ENCODE results near the gene ATP2B2.

Gene ATP2B2

GRCh38 chr3:10443272-10444109 lies 61.9 kb downstream of the ATP2B2 start:
- in situ Hi-C loops (cut with MboI; ENCODE audit: low pct_unique_long_range_greater_than_20kb, low sequenced_read_pairs, unreplicated experiment), result no loop called here
- no peak for DNase-seq (ENCODE audit: low spot score)
- no peak for TF ChIP-seq CTCF (IDR thresholded peaks at IDR 0.05; ENCODE audit: extremely low read depth, insufficient read depth, missing control alignments)

- TF ChIP-seq CTCF (IDR thresholded peaks at IDR 0.05; ENCODE audit: extremely low read depth, insufficient read depth, missing control alignments), result no peak
- DNase-seq (ENCODE audit: low spot score), result no peak
- in situ Hi-C loops (cut with MboI; ENCODE audit: low pct_unique_long_range_greater_than_20kb, low sequenced_read_pairs, unreplicated experiment), result no loop called here
Observed at GRCh38 chr3:10442151-10442795, 63.1 kb downstream of the ATP2B2 start.

- no peak for TF ChIP-seq CTCF (IDR thresholded peaks at IDR 0.05; ENCODE audit: extremely low read depth, insufficient read depth, missing control alignments)
- DNase-seq (ENCODE audit: low spot score), result no peak
- in situ Hi-C loops (cut with MboI; ENCODE audit: low pct_unique_long_range_greater_than_20kb, low sequenced_read_pairs, unreplicated experiment), result no loop called here
Observed at GRCh38 chr3:10440684-10441083, 64.7 kb downstream of the ATP2B2 start.

- DNase-seq (ENCODE audit: low spot score), result no peak
- in situ Hi-C loops (cut with MboI; ENCODE audit: low pct_unique_long_range_greater_than_20kb, low sequenced_read_pairs, unreplicated experiment), result no loop called here
- no peak for TF ChIP-seq CTCF (IDR thresholded peaks at IDR 0.05; ENCODE audit: extremely low read depth, insufficient read depth, missing control alignments)
Observed at GRCh38 chr3:10438902-10439610, 66.3 kb downstream of the ATP2B2 start.

GRCh38 chr3:10437995-10438901 lies 67.1 kb downstream of the ATP2B2 start:
- in situ Hi-C loops (cut with MboI; ENCODE audit: low pct_unique_long_range_greater_than_20kb, low sequenced_read_pairs, unreplicated experiment), result no loop called here
- no peak for TF ChIP-seq CTCF (IDR thresholded peaks at IDR 0.05; ENCODE audit: extremely low read depth, insufficient read depth, missing control alignments)
- no peak for DNase-seq (ENCODE audit: low spot score)

All from GM13977 (cell line).